Stimulated activated CD4-positive, alpha-beta T cell treated with anti-CD3 and anti-CD28 coated beads, Interleukin-4, amount 100 ng/mL, for 48 hours (primary cell): ENCODE data around the gene DDX17.
A peak's percentile ranks its signal among the peaks of the same experiment; 100 is the strongest.

ENCODE experiments used
- DNase-seq, 2 donors: peaks; one replicate each; pipeline ENCODE4 v3.0.0-alpha.2; 2020; ENCODE audit warnings: low read depth in 2 of 2

DDX17 gene

GRCh38 chr22:38506118-38506962, at the start of gene DDX17:
DDX17 (minus strand) TSS chr22:38506311.
- DNase-seq = peak; percentile 87 to 90

DNA sequence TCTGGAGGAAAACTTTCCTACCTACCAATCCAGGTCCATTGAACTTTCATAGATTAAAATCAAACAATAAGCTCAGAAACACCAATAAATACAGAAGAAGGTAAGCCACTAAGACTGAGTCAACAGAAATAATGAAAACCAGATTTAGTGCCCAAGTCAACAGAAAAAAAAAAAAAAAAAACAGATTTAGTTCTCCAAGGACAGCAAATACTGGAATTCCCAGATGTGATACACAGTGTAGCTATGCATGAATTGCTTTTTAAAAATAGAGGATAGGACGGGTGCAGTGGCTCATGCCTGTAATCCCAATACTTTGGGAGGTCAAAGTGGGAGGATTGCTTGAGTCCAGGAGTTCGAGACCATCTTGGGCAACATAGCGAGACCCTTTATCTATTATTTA, 48.2 kb upstream of the DDX17 start:
- DNase-seq = no peak

GRCh38 chr22:38549101-38549894, 43.2 kb upstream of the DDX17 start:
- no peak for DNase-seq

- DNase-seq = no peak
These were observed 34.6 kb upstream of the DDX17 start for GRCh38 chr22:38540701-38541100.

DNA sequence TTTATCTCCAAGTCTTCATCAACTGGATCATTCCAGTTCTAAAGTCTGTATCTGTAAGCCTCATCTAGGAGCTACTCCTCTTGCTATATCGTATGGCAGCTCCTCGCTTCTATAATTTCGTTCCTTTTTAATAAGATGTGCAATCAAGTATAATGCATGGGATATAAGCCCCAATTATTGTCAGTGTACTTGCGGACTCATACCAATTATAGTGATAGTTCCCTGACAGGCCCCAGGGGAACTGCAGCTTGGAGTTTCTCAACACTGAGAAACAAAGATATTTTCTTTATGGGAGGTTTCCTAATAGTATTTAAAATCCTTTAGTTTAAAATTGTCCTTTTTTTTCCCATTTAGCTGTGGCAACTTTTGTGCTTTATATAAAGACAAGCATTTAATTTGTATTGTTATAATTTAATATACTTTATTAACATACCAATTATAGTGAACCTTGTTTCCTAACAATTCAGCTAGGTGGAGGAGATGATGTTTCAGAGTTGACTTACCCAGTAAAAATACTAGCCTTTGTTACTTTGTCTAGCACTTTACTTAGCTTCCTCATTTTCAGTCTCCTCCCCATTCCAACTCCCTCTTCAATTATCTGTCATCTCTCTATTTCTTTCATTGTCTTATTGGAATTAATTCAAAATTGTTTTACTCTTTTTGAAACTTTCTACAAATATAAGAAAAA, 25.3 kb upstream of the DDX17 start:
- no peak for DNase-seq

- no peak for DNase-seq
These were observed 18.3 kb upstream of the DDX17 start for GRCh38 chr22:38524429-38524828.

GRCh38 chr22:38523479-38523878, 17.4 kb upstream of the DDX17 start:
- no peak for DNase-seq

DNA sequence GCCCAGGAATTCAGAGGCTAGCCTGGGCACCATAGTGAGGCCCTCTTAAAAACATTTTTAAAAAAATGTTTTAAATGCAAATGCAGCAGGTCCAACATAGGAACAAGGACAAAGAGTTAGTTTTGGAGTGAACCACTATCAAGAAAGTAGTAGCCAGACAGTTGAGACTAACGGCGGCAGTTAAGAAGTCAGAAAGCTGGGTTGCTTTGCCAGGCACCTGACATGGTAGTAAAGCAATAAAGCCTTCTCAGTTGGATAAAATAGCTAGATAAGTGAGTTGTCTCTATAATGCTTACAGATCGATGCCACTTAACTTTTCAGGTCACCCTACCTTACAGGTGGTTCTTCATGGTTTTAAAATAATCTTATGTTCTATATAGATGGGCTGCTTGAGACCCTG, 16.9 kb upstream of the DDX17 start:
- DNase-seq = no peak

DNA sequence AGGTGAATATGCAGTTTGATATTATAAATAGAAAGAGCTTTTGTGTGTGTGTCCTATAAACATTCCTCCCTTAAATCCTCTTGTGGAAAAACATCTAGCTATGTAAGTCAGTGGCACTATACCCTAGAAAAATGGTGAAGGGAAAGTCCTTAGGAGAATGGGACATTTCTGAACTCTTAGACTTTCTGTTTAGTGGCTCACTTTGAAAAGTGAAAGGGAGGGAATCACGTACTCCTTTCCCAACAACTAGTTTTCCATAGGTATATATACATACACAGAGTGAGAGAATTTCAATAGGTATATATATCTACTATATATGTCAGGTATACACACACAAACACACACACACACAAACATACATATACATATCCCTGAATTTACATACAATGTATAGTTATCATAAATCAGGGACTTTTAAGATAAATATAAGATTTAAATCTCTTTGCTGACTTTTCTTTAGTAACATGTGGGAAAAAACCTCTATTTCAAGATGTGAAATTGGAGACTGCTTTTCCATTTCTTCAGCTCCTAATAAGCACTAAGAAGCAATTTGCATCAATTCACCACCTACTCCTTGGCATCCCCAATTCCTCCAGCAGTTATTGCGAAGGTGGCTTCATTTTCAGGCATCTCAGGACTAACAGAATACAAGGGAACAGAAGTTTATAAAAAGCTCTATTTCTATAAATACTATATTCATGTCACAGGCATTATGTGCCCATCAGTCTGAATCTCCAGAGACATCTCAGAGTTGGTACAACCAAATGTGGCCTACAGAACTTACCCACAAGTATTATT, 13.5 kb upstream of the DDX17 start:
- no peak for DNase-seq

- DNase-seq = no peak
These were observed 12.5 kb upstream of the DDX17 start for GRCh38 chr22:38518620-38519019.

GRCh38 chr22:38513063-38513462, 7.0 kb upstream of the DDX17 start:
- DNase-seq = peak in 1 of 2 donors; percentile 9

- DNase-seq = no peak
These were observed 4.4 kb upstream of the DDX17 start for GRCh38 chr22:38510416-38510970.

- DNase-seq = peak; percentile 40 to 50
These were observed 482 bp downstream of the DDX17 start for GRCh38 chr22:38505541-38506117.

DNA sequence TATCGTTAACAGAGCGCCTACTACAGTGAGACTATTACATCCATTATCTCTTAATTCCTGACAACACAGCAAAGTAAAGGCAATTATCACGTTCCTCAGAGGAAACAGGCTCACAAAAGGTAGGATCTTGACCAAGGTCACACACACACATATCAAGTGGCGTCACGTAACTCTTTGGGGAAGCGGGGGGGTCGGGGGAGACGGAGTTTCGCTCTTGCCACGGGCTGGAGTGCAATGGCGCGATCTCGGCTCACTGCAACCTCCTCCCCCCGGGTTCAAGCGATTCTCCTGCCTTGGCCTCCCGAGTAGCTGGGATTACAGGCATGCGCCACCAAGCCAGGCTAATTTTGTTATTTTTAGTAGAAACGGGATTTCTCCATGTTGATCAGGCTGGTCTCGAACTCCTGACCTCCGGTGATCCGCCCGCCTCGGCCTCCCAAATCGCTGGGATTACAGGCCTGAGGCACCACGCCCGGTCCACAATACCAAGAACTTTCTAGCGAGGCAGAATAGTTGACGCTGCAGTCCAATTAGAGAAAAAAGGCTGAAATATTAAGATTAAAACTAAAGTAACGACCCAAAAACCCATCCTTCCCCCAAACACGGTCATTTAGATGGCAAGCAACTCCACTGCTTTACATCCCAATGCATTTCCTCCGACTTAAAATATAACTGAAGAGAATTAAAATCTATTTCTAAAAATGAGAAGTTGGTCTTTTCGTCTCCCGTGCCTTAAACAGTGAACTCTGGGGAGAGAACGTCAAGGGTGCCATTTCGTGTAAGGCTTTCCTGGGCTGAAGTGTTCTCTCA, 1.2 kb downstream of the DDX17 start:
- DNase-seq = peak; percentile 49 to 51

DNA sequence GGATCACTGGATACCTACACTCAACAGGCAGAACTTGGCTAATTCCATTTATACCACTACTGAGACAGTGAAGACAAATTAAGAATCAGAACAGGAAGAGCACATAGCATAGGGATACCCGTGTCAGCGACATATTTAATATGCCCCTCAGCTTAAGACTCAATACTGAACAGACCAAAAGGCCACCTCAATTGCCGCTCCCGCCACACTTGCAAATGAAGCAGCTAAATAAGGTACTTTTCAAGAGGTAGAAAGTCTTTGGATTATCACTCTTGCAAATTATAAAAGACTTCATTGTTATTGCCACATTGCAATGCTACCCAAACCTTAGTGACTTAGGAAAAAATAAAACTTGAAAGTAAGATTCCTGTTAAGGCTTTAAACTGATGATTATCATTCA, 3.1 kb downstream of the DDX17 start:
- DNase-seq = no peak

- no peak for DNase-seq
These were observed 4.1 kb downstream of the DDX17 start for GRCh38 chr22:38501797-38502672.

GRCh38 chr22:38497869-38498268, 8.2 kb downstream of the DDX17 start:
- no peak for DNase-seq

DNA sequence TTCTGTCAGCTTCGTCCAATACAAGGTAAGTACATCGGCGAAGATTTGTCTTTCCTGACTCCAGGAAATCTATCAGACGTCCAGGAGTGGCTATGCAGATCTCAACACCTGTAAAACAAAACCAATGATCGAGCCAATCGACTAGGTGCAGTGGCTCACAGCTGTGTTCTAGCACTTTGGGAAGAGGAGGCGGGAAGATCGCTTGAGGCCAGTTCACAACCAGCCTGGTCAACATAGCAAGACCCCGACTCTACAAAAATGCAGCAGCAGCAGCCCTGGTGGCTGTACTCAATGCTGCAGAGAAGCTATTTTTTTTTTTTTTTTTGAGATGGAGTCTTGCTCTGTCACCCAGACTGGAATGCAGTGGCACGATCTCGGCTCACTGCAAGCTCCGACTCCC, 11.2 kb downstream of the DDX17 start:
- DNase-seq = no peak

- no peak for DNase-seq
These were observed 11.6 kb downstream of the DDX17 start for GRCh38 chr22:38494498-38494897.
